SU-DHL-6 (cell line): ENCODE data around the gene LAMTOR4.

ENCODE experiments used
- EZH2phosphoT487 ChIP-seq: fragments of 200-600 bp; sonication (generic), shearing (Covaris generic); conservative IDR thresholded peaks from 2 replicates; pipeline ENCODE4 v1.6.1; 2018; ENCODE audit warnings: mild to moderate bottlenecking, antibody characterized with exemption, low read length, moderate library complexity, mixed read lengths
- TF ChIP-seq, protein P1 (sequence below): fragments of 200-600 bp; sonication (generic); IDR thresholded peaks from one replicate; pipeline ENCODE4 v1.5.1; 2017; ENCODE audit warnings: antibody characterized with exemption, mild to moderate bottlenecking, low read length, moderate library complexity; ENCODE audit not compliant: insufficient read depth, poor library complexity, severe bottlenecking

DNA sequence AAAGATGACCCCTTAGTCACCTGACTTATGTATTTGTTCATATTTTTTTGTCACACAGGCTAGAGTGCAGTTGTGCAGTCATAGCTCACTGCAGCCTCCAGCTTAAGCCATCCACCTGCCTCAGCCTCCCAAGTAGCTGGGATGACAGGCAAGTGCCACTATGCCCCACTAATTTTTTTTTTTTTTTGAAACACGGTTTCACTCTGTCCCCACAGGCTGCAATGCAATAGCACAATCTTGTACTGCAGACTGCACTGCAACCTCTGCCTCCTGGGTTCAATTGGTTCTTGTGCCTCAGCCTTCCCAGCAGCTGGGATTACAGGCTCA lies 20.1 kb upstream of the LAMTOR4 start:
- TF ChIP-seq, protein P1, sequence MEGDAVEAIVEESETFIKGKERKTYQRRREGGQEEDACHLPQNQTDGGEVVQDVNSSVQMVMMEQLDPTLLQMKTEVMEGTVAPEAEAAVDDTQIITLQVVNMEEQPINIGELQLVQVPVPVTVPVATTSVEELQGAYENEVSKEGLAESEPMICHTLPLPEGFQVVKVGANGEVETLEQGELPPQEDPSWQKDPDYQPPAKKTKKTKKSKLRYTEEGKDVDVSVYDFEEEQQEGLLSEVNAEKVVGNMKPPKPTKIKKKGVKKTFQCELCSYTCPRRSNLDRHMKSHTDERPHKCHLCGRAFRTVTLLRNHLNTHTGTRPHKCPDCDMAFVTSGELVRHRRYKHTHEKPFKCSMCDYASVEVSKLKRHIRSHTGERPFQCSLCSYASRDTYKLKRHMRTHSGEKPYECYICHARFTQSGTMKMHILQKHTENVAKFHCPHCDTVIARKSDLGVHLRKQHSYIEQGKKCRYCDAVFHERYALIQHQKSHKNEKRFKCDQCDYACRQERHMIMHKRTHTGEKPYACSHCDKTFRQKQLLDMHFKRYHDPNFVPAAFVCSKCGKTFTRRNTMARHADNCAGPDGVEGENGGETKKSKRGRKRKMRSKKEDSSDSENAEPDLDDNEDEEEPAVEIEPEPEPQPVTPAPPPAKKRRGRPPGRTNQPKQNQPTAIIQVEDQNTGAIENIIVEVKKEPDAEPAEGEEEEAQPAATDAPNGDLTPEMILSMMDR, result no peak
- no peak for TF ChIP-seq EZH2phosphoT487
